Activated CD4-positive, CD25-positive, alpha-beta regulatory T cell treated with anti-CD3 and anti-CD28 coated beads, Interleukin-2, amount 50 U/mL, for 16 hours (primary cell): ENCODE data around the gene PTGDS.

Experiments
- DNase-seq: peaks from one replicate; pipeline ENCODE4 v3.0.0-alpha.2; 2020; ENCODE audit warnings: low read depth, low spot score

PTGDS gene

DNA sequence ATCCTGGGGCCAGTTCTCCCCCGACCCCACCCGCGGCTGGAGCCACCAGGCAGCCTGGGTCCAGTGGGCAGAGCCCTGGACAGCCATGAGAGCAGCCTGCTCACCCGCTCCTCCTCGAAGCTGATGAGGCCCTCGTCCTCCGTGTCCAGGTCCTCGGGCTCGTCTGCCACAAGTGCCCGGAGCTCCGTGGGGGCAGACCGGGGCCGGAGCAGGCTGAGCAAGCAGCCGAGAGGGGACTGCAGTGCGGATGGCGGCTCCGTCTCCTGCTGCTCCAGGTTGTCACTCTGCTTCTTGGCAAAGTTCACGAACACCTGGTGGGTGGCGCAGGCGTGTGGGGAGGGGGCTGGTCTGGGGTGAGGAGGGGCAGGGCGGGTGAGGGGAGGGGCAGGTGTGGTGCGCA lies 31.0 kb downstream of the PTGDS start:
- no peak for DNase-seq

GRCh38 chr9:137009217-137009616 lies 31.9 kb downstream of the PTGDS start:
- DNase-seq: no peak

- DNase-seq: no peak
These were observed 32.8 kb downstream of the PTGDS start for GRCh38 chr9:137009938-137010732.

GRCh38 chr9:137011156-137011555 lies 33.9 kb downstream of the PTGDS start:
- DNase-seq: no peak

- DNase-seq: no peak
These were observed 34.8 kb downstream of the PTGDS start for GRCh38 chr9:137011907-137012675.

GRCh38 chr9:137012694-137013570 lies 35.6 kb downstream of the PTGDS start:
- DNase-seq: no peak

- DNase-seq: no peak
These were observed 36.3 kb downstream of the PTGDS start for GRCh38 chr9:137013571-137013940.

- no peak for DNase-seq
These were observed 36.9 kb downstream of the PTGDS start for GRCh38 chr9:137014166-137014565.

DNA sequence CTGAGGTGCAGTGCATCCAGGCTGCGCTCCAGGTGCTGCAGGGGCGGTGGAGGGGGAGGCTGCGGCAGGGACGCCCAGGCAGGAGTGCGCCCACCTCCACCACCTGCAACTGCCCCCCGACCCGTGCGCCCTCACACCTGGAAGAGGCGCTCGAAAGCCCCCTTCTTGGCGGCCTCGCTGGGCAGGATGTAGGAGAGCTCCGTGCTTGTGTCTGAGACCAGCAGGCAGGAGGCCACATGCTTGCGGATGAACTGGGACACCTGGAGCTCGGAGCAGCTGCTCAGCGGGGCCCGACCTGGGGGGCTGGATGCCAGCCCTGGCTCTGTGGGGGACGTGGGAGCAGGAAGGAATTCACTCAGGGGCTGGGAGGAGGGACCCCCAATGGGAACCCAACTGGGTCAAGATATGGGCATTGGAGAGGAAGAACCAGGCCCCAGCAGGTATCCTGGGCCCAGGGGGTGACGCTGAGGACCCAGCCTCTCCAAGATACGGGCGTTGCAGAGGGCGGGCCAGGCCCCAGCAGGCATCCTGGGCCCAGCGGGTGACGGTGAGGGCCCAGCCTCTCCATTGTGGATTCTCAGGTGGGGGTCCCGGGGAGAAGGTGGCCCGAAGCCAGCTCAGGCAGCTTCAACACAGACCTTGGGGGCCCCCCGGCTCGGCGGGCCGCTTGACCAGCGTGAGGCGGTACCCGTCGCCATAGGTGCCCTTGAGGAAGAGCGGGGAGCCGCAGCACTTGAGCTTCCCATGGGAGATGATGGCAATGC lies 37.7 kb downstream of the PTGDS start:
- no peak for DNase-seq

DNA sequence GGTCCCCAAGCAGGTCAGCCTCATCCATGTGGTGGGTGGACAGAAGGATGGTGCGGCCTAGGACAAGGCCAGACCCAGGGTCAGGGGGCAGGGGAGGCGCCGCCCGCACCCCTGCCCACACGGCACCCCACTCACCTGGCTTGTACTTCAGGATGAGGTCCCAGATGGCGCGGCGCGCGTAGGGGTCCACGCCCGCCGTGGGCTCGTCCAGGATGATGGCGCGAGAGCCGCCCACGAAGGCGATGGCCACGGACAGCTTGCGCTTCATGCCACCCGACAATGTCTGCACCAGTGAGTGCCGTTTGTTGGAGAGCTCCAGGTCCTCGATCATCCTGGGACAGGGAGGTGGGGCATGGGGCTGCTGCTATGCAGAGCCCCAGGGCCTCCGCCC lies 38.2 kb downstream of the PTGDS start:
- DNase-seq: no peak

- DNase-seq: no peak
These were observed 38.7 kb downstream of the PTGDS start for GRCh38 chr9:137015976-137016375.

DNA sequence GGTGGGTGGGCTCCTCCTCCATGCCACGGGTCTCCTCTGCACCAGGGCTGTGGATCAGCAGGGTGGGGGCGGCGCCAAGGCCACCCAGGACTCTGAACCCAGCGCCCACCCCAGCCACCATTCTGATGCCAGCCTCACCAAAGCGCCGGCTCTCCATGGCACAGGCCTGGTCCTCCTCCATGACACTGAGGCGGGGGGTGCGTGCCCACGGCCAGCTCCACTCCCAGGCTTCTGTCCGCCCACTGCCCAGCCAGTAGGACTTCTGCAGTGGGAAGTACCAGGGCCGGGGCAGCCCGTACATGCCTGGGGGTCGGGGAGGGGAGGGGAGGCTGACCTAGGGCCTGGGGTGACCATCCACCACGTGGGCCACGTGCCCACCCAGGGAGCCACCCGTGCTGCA lies 39.1 kb downstream of the PTGDS start:
- DNase-seq: no peak

DNA sequence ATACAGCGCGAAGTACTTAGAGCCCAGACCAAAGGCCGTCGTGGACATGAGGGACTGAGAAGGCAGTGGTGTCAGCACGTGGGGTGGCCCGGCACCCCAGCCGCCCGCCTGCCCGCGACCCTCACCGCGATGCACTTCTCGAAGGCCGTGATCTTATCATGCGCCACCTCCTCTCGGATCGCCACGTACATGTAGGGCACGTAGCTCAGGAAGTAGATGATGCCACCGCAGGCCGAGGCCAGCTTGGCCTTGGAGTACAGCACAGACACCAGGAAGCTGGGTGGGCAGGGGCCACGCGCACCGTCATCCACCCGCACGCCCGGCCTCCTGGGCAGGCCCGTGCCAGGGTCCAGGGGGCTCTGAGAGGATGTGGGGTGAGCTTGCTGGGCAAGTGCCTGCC lies 39.8 kb downstream of the PTGDS start:
- no peak for DNase-seq

DNA sequence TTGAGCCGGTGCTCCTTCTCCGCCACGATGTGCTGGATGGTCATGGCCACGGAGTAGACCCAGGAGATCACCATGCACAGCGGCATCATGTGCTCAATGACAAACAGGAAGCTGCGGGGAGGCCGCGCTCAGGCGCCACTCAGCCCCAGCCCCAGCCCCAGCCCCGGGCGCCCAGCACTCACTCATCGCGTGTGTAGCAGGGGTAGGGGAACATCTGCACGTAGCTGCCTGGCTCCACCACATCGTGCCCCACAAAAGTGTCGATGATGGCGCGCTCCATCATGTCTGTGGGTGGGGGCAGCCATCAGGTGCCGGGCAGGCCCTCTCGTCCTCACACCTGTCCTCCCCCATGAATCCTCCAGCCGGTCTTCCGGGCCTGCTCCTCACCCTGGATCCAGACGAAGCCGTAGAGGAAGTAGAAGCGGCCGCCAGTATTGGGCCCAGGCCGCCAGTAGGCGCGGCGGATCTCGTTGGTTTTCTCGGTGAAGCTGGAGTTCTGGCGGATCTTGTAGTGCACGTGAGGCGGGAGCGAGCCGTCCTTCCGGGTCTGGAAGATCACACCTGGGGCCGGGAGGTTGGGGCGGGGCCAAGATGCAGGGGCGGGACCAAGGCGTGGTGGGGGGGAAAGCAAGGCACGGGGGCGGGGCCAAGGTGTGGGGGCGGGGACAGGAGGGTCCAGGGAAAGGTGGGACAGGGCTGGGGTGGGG lies 40.6 kb downstream of the PTGDS start:
- no peak for DNase-seq

DNA sequence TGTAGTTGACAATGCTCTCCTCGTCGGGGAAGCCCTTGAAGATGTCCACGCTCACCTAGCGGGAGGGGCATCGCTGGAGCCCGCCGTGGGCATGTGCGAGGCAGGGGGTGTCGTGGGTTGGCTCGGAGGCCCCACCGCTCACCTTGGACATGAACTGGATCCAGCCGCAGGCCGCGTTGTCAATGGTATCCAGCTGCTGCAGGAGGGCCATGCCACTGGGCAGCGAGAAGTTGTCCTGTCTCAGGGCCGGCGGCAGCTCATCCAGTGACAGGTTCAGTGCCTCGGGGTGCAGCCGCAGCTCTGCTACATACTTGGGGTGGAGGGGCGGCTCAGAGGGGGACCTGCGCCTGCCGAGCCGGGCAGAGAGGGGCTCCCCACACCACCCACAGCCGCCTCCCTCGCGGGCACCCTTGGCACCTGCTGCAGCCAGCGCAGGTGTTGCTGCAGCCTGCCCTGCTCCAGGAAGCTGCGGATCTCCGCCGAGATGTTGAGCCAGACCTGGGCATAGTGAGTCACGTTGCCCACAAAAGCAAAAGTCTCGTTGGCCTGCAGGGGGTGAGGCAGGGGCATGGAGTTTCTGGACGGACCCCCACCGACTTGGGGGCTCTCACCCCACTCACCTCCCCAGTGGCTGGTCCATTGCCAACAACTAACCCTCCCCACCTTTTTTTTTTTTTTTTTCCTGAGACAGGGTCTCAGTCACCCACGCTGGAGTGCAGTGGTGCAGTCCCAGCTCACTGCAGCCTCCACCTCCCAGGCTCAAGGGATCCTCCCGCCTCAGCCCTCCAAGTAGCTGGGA lies 41.7 kb downstream of the PTGDS start:
- DNase-seq: no peak

DNA sequence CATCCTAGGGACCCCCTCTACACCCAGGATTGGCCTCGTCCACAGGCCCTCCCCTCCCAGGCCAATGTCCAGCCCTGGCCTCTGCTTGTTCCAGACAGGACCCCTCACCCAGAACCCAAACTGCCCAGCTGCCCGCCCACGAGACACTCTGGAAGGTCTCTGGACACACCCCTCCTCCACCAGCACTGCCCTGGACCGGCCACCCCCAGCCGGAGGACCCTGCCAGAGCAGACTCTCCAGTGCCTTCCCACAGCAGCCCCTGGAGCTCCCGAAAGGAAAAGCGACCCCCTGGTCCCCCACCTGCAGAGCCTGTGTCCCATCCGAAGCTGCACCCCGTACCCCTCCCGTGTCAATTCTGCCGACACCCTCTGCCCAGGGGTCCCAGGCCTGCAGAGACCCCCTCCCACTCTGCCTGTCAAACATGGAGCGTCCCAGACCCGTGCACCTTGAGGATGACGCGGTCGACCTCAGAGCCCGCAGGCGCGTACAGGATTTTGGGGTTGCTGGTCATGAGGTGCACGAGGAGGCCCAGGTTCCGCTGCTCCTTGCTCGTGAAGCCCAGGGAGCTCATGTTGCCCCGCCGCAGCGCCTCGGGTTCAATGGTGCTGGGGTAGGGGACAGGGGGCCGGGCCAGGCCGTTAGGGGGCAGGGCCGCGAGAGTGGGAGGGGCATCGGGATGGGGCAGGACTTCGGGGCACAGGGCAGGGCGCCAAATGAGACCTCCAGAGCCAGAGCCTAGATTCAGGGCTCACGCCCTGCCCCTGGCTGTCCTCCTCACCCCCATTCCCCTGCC lies 42.8 kb downstream of the PTGDS start:
- no peak for DNase-seq

DNA sequence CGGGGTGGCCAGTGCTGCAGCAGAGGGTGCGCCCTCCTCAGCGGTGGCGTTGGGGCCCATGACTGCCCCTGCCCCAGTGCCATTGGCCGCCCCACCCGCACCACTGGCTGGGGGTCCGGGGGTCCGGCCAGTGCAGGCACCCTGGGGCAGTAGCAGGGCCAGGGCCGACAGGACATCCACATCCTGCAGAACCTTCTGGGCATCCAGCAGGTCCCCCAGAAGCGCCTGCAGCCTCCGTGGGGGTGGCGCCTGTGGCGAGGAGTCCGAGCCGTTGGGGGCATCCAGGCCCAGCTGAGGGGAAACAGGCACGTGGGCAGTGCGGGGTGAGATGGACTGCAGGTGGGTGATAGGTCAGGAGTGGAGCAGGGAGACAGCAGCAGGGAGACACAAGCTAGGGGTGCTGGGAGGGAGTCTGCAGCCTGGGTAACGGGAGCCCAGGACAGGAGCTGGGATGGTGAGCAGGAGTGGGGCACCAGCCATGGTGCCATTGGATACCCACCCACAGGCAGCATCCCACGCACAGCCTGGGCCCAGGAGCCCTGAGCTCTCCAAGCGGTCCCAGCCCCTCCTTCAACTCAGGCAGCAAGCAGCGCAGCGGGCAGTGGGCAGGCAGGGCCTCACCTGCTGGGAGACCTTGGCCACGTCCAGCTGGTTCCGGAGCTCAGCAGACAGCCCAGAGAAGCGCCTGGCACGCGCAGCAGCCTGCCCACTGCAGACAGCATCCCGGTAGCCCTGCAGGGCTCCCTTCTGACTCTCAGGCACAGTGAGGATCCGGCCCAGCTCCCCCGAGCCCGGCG lies 43.7 kb downstream of the PTGDS start:
- no peak for DNase-seq

DNA sequence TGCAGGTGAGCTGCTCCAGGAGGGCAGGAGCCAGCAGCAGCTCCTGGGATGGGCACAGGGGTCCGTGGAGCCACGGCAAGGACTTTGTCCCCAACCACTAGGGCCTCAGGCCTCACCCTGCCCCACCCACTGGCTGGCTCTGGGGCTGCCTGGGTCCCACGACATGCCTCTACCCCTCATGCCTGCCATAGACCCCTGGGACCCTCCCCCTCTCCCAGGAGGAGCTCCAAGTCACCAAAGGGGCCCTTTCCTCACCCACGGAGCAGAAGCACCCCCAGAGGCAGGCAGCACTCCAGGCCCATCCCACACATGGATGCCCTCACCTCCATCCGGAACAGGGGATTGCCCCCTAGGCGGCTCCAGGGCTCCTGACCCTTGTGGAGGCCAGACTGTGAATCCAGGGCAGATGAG lies 44.3 kb downstream of the PTGDS start:
- DNase-seq: no peak
